ENCODE data around the gene LRRC14B. TPM values are rescaled to one million over a fixed set of nuclear protein-coding genes. Genes with fewer than 3 reads are reported as not detected.
A peak's percentile ranks its signal among the peaks of the same experiment; 100 is the strongest.

The LRRC14B gene
- total and polyA plus RNA-seq, 9 donors, result 17.2 to 40.9 (median 27.4) TPM

DNA sequence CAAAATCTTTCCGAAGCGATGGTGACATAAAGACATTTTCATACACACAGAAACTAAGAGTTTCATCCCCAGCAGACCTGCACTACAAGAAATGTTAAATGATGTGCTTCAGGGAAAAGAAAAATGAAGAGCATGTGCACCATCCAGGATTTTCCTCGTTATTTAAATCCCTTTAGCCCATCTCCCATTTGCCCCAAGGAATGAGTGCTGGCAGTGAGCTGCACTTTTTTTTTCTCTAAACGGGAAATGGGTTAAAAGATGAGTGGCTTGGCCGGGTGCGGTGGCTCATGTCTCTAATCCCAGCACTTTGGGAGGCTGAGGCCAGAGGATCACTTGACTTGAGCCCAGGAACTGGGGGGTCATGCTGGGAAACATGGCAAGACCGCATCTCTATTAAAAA lies 6.8 kb upstream of the LRRC14B start:
- peaks cover 5% of the 10 kb centered on the region for H3K27me3 ChIP-seq (ENCODE audit: control insufficient read depth, insufficient read depth, low read length)
- H3K9me3 ChIP-seq (replicated peaks; ENCODE audit: control insufficient read depth, low read depth, low read length), result no peaks in the 10 kb centered on the region
- no peak for DNase-seq
- H3K27ac ChIP-seq (ENCODE audit: low read length), result no peak overlapping the region
- no peak overlapping the region for H3K4me3 ChIP-seq (ENCODE audit: low read length)
- no peaks in the 10 kb centered on the region for H3K36me3 ChIP-seq (ENCODE audit: control insufficient read depth, insufficient read depth, low read length)
- WGBS (ENCODE audit: insufficient coverage), result 10% methylated on average over 2 of the region's 7 CpGs
- H3K4me1 ChIP-seq (ENCODE audit: control insufficient read depth, insufficient read depth, low read length), result peaks cover 42% of the 10 kb centered on the region

DNA sequence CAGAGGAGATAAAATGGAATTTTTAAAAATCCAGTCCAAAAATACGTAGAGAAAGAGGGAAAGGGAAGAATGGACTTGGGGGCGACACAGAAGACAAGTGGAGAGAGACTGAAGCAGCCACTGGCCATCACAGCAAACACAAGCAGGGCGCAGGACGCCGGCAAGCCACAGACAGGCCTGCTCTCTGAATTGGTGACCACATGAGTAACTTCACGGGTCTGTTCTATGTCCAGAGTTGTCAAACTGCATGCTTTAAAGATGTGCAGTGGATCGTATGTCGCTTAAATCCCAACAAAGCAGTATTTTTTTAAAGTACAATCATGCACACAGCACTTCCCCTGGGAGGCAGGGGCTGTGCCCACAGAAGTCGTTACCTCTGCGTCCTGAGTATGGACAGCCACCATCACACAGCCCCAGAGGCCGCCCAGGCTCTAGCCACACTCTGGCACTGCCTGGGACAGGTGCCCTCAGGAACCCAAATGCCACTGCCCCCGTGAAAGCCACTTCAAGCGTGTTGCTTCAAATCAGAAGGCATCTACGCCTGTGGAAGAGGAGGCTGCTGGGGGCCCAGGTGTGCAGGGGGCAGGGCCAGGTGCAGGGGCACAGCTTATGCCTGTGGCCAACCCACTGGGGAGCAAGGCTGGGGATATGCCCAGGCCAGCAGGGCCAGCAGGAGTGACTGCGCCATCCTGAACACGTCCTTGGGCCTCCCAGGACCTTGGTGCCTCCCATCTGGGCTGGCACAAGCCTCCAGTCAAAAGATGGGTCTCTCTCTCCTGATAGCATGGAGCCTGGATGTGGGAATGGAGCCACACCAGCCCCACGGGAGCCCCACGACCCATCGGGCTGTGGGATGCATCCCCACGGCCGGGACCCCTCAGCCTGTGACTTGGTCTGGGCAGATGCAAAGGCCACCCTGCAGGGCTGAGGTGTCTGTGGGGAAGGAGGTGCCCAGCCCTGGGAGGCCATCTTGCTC lies 5.9 kb upstream of the LRRC14B start:
- H3K27me3 ChIP-seq (ENCODE audit: control insufficient read depth, insufficient read depth, low read length), result peaks cover 5% of the 10 kb centered on the region
- no peak for DNase-seq
- H3K36me3 ChIP-seq (ENCODE audit: control insufficient read depth, insufficient read depth, low read length), result no peaks in the 10 kb centered on the region
- WGBS (ENCODE audit: insufficient coverage), result 70% methylated on average over 19 of the region's 21 CpGs
- H3K9me3 ChIP-seq (replicated peaks; ENCODE audit: control insufficient read depth, low read depth, low read length), result no peaks in the 10 kb centered on the region
- no peak overlapping the region for H3K27ac ChIP-seq (ENCODE audit: low read length)
- H3K4me3 ChIP-seq (ENCODE audit: low read length), result no peak overlapping the region
- H3K4me1 ChIP-seq (ENCODE audit: control insufficient read depth, insufficient read depth, low read length), result peaks cover 48% of the 10 kb centered on the region

DNA sequence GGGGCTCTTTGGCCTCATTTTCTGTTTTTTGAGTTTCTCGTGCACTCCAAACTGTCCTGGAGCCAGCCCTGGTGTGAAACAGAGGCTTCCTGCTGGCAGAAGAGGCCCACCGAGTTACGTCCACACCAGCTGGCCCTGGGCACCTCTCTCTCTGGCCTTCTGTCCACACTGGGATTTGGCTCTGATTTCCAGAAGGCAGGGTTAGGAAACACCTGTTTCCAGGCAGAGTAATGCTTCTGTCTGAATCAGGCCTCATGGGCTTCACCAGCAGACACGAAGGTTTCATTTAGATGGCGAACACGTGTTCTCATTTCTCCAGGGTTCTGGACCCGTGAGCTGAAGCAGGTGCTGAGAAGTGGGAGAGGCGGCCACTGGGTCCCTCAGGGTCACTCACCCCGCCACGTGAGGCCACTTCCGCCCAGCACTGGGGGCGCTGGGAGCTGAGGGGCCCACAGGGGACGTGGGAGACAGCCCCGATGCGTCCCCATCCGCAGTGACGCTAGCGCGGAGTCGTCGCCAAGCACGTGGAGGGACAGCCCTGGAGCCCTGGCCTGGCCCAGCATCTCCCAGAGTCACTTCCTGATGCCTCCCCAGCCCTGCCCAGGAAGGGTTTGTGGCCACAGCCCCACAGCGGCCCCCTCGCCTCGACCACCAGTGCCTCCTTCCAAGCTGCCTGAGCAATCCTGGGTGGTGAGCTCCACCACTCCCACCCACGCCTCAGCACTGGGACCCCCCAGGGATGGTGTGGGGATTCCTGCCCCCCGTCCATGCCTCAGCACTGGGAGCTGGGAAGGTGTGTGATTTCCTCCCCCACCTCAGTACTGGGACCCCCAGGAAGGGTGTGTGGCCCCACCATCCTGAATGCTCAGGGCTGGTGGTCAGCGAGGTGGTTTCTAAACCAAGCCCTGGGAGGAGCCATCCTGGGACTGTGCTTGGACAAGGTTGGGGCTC lies 4.9 kb upstream of the LRRC14B start:
- Histone ChIP-seq H3K27ac (ENCODE audit: low read length) (no peak overlapping the region), H3K27me3 (ENCODE audit: control insufficient read depth, insufficient read depth, low read length) (peaks cover 8% of the 10 kb centered on the region), H3K9me3 (replicated peaks; ENCODE audit: control insufficient read depth, low read depth, low read length) (no peaks in the 10 kb centered on the region), H3K36me3 (ENCODE audit: control insufficient read depth, insufficient read depth, low read length) (no peaks in the 10 kb centered on the region), H3K4me1 (ENCODE audit: control insufficient read depth, insufficient read depth, low read length) (peaks cover 55% of the 10 kb centered on the region), H3K4me3 (ENCODE audit: low read length) (no peak overlapping the region)
- peak; percentile 54 for DNase-seq
- 70% methylated on average over 23 of the region's 28 CpGs for WGBS (ENCODE audit: insufficient coverage)

DNA sequence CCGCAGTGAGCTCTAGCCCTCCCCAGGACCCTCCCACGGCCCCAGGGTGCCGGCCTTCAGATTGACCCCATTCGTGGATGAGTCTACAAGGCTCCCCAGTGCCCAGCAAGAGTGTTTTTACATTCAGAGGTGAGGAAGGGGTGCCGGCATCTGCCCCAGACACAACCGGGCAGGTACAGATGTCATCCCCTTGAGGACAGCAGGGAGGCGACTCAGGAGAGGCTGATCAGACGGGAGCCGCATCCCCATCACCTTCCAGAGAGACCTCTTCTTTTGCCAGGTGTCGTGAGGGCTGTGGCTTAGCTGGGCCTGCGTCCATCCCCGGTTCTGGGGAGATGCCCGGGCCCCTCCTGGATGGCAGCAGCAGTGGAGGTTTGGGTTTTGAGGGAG lies 4.3 kb upstream of the LRRC14B start:
- H3K36me3 ChIP-seq (ENCODE audit: control insufficient read depth, insufficient read depth, low read length), result no peaks in the 10 kb centered on the region
- WGBS (ENCODE audit: insufficient coverage), result 65% methylated on average over 5 of the region's 13 CpGs

DNA sequence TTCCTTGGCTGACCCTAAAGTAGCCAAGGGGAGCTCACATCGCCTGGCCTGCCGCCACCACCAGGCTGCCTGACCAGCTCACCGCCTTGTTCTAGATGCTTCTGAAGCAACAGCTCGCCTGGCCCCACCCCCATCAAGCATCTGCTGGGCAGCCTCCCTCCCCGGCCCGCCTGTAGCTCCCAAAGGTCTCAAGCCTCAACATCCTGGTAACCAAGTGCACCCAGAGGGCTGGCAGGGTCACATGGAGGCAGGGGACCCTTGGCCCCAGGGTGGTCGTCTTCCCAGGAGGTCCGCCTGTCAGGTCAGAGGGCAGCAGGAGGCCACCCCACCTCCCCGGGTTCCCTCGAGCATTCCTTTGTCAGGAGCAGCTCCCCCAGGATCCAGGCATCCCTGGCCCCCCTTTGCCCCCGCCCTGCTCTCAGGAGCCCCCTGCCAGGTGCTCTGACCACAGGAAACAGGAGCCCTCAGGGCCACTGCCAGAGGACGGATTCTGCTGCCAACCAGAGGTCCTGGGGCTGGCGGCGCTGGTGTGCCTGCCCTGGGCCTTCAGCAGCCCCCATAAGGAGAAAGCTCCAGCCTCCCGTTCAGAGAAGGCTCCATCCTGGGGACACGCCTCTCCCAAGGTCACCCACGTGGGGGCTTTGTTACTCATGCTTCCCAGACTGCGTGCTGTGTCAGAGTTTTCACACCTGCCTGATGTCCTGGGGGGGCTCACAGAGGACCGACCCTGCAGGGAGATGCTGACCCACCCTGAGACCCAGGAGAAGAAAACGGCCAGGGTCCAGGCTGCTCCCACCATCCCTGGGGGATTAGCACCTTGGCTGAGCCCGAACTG lies 3.5 kb upstream of the LRRC14B start:
- no peaks in the 10 kb centered on the region for H3K9me3 ChIP-seq (replicated peaks; ENCODE audit: control insufficient read depth, low read depth, low read length)
- 56% methylated on average over 20 of the region's 21 CpGs for WGBS (ENCODE audit: insufficient coverage)
- H3K4me1 ChIP-seq (ENCODE audit: control insufficient read depth, insufficient read depth, low read length), result peaks cover 57% of the 10 kb centered on the region
- H3K4me3 ChIP-seq (ENCODE audit: low read length), result no peak overlapping the region
- peaks cover 9% of the 10 kb centered on the region for H3K27me3 ChIP-seq (ENCODE audit: control insufficient read depth, insufficient read depth, low read length)
- H3K27ac ChIP-seq (ENCODE audit: low read length), result peak overlapping the region; percentile 72
- DNase-seq, result no peak
- no peaks in the 10 kb centered on the region for H3K36me3 ChIP-seq (ENCODE audit: control insufficient read depth, insufficient read depth, low read length)

More for the DNA sequence above, 4.3 kb upstream of the LRRC14B start:
- Histone ChIP-seq H3K27ac (ENCODE audit: low read length) (no peak overlapping the region), H3K27me3 (ENCODE audit: control insufficient read depth, insufficient read depth, low read length) (peaks cover 9% of the 10 kb centered on the region), H3K4me1 (ENCODE audit: control insufficient read depth, insufficient read depth, low read length) (peaks cover 57% of the 10 kb centered on the region), H3K4me3 (ENCODE audit: low read length) (no peak overlapping the region), H3K9me3 (replicated peaks; ENCODE audit: control insufficient read depth, low read depth, low read length) (no peaks in the 10 kb centered on the region)
- DNase-seq, result no peak

DNA sequence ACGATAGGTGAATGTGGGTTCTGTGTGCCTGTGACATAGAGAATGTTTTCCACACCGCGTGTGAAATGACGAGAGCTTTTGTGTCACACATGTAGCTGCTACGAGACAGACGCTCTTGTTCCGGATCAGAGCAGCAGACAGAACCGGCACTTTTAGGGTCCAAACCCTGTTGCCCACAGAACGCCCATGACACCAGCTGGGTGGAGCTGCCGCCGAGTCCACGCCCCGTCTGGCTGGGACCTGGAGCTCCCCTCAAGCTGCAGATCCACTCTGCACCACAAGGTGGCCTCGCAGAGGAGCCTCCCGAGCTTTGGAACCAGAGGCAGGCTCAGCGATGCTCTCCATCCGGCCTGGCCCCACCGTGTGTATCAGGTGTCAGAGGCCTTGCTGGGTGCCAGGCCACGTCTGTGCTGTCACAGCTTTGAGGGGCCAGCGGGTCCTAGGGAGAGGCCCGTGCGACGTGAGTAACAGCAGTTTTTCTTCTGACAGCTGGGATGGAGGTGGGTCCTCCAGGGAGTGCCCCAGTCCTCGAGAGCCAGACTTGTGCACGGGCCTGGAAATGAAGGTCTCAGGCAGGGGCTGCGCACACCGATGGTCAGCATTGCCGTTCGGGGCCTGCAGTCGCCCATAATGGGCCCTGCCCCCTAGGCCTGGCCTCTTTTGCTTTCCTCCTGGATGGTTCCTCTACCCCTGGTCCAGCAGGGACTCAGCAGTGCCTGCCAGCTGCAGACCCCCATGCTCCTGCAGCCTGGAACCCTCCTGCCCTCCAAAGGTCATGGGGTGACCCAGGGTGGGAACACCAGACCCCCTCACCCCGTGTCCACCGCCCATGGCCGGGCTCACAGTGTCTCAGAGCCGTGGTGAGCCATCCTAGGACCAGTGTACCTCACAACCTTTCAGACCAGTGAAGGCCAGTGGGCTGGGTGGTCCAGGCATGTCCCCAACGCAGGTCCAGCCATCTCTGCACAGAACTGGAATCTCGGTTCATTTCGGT lies 2.5 kb upstream of the LRRC14B start:
- Histone ChIP-seq H3K9me3 (replicated peaks; ENCODE audit: control insufficient read depth, low read depth, low read length) (no peaks in the 10 kb centered on the region), H3K27ac (ENCODE audit: low read length) (peak overlapping the region; percentile 92), H3K27me3 (ENCODE audit: control insufficient read depth, insufficient read depth, low read length) (peaks cover 9% of the 10 kb centered on the region), H3K36me3 (ENCODE audit: control insufficient read depth, insufficient read depth, low read length) (no peaks in the 10 kb centered on the region), H3K4me1 (ENCODE audit: control insufficient read depth, insufficient read depth, low read length) (peaks cover 57% of the 10 kb centered on the region), H3K4me3 (ENCODE audit: low read length) (peak overlapping the region; percentile 8)
- peak; percentile 93 for DNase-seq
- WGBS (ENCODE audit: insufficient coverage), result 25% methylated on average over 36 of the region's 37 CpGs

DNA sequence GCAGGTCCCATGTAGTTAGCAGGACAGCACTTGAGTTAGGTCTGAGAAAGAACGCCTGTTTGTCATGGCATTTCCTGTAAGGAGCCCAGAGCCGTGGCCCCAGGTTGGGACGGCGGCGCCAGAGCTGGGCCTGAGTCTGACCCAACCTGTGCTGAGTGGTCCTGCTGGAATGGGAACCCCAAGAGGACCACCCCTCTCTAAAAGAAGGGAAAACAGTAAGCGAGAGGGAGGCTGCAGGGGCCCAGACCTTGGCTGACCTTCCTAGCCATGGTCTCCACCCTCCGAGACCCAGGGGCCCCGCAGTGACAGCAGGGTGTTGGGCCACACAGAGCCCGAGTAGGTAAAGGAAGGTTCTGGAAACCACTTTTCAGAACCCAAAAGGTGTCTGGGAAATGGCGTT lies 1.8 kb upstream of the LRRC14B start:
- Histone ChIP-seq H3K4me3 (ENCODE audit: low read length) (no peak overlapping the region), H3K36me3 (ENCODE audit: control insufficient read depth, insufficient read depth, low read length) (no peaks in the 10 kb centered on the region), H3K9me3 (replicated peaks; ENCODE audit: control insufficient read depth, low read depth, low read length) (no peaks in the 10 kb centered on the region), H3K27ac (ENCODE audit: low read length) (peak overlapping the region; percentile 92), H3K4me1 (ENCODE audit: control insufficient read depth, insufficient read depth, low read length) (peaks cover 57% of the 10 kb centered on the region), H3K27me3 (ENCODE audit: control insufficient read depth, insufficient read depth, low read length) (peaks cover 9% of the 10 kb centered on the region)
- WGBS (ENCODE audit: insufficient coverage), result 96% methylated on average over 7 of the region's 10 CpGs
- DNase-seq, result no peak

DNA sequence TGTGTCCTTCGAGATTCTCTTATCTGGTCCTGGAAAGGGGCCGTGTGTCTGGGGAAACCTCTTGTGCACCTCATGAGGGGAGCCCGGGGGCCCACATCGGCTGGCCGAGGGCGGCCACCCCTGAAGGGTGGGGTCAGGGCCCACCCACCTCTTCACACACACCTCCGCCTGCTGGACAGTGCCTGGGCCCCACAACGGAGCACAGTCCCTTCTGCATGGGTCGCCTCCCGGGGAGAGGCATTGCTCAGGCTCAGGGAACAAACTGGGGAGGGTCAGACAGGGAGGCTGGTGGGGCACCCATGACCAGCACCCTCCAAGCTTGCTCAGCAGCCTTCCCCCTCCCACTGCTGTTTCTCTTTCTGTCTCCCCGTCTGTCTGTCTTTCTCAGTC lies 1.3 kb upstream of the LRRC14B start:
- Histone ChIP-seq H3K4me1 (ENCODE audit: control insufficient read depth, insufficient read depth, low read length) (peaks cover 57% of the 10 kb centered on the region), H3K27me3 (ENCODE audit: control insufficient read depth, insufficient read depth, low read length) (peaks cover 9% of the 10 kb centered on the region), H3K27ac (ENCODE audit: low read length) (peak overlapping the region; percentile 92), H3K9me3 (replicated peaks; ENCODE audit: control insufficient read depth, low read depth, low read length) (no peaks in the 10 kb centered on the region), H3K36me3 (ENCODE audit: control insufficient read depth, insufficient read depth, low read length) (no peaks in the 10 kb centered on the region), H3K4me3 (ENCODE audit: low read length) (no peak overlapping the region)
- no peak for DNase-seq
- WGBS (ENCODE audit: insufficient coverage), result 47% methylated on average over 5 of the region's 11 CpGs
